OCI-LY7 (cell line): ENCODE measurements around the gene MCUB.

Source experiments
- CTCF ChIP-seq: fragments of 200-600 bp; sonication (generic); conservative IDR thresholded peaks from 2 replicates; pipeline ENCODE4 v1.5.1; 2014; ENCODE audit warnings: mild to moderate bottlenecking, antibody characterized with exemption, low read length, moderate library complexity, mixed read lengths
- EZH2phosphoT487 ChIP-seq: fragments of 200-600 bp; sonication (generic); IDR thresholded peaks from 2 replicates; pipeline ENCODE4 v1.6.1; 2018; ENCODE audit warnings: low read depth, borderline replicate concordance, mild to moderate bottlenecking, mixed run types, antibody characterized with exemption, low read length, moderate library complexity, mixed read lengths

DNA sequence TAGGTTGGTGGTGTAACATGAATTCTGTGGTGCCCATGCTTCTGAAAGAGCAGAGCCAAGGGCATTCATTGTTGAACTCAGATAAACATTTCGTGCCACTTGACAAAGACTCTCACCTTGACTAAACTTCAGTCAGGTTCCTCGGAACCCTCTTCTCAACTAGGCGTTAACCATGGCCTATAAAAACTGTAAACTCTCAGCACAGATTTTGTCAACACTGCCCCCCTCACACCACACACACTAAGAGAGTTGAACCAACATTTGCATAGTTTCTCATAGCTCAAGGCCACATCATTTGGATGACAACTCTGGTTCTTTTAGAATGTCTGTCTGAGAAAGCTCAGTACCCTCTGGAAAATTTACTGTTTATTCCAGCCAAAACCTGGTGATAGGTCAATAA is 115.1 kb downstream of the MCUB start:
- no peak for TF ChIP-seq CTCF
- no peak for TF ChIP-seq EZH2phosphoT487
